ENCODE data around the gene DNAI2.

GRCh38 chr17:74344658-74345057 lies 70.6 kb downstream of the DNAI2 start:
- TF ChIP-seq CTCF (IDR thresholded peaks at IDR 0.05), result no peak
- no peak for TF ChIP-seq POLR2A (IDR thresholded peaks at IDR 0.05)

All from thyroid gland (tissue), 4 donors.